ENCODE data around the gene LRRC4C.

Gene LRRC4C

DNA sequence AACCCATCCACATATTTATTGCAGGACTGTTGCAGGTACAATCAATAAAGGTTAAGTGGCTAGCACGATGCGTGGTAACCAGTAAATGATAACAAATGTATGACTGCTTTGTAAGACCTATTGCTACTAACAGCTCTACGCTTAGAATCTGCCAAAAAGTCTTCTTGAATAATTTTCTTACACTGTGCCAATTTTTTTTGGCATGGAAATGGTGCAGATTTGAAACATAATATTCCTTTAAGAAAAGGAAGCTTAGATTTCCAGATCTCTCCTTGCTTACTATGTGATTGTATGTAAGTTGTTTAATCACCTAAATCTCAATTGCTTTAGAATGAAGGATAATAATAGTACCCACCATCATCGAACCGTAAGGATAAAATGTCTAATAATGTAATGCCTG is 192.0 kb downstream of the LRRC4C start:
- in situ Hi-C loops (cut with MboI; ENCODE audit: low sequenced_read_pairs), result no loop called here

- in situ Hi-C loops (cut with MboI; ENCODE audit: low sequenced_read_pairs), result no loop called here
These were observed 203.4 kb downstream of the LRRC4C start for GRCh38 chr11:41256041-41256440.

DNA sequence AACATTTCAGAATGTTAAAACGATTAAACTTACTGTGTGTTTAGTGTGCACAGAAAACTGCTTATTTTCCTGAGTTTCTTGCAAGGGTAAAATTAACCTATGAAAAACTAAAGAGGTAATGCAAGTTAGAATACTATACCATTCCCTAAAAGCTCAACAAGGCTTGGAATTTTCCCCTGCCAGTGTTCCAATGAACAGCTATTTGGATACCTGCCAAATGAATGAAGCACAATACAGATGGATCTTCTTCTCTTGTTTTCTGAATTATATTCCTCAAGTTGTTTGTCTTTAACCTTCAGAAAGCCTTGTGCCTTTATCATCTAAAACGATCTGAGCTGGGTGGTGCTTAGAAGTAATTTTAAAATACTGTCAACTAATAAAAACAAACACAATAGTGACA is 204.5 kb downstream of the LRRC4C start:
- in situ Hi-C loops (cut with MboI; ENCODE audit: low sequenced_read_pairs), result no loop called here

DNA sequence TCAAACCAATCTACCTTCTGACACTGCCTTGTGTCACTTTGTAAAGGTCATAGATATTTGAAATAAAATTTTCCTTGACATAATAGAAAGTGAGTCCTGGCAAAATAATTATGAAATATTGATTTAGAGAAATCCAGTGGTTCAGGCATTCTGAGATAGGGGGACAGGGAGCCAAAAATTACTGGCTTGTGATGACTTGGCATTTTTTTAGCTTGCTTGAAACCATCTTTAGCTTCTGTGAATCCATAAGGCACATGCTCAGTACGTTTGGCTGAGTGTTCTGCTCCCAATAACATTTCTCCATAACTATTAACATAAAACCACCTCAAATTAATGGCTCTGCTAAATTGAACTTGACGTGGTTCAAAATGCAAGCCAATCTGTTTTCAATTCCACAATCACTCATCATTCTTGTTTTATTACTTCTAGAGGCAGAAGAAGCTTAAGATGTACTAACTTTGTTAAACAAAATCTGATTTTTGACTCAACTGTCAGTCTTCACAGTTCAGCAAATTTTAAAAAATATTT is 209.0 kb downstream of the LRRC4C start:
- in situ Hi-C loops (cut with MboI; ENCODE audit: low sequenced_read_pairs), result no loop called here

DNA sequence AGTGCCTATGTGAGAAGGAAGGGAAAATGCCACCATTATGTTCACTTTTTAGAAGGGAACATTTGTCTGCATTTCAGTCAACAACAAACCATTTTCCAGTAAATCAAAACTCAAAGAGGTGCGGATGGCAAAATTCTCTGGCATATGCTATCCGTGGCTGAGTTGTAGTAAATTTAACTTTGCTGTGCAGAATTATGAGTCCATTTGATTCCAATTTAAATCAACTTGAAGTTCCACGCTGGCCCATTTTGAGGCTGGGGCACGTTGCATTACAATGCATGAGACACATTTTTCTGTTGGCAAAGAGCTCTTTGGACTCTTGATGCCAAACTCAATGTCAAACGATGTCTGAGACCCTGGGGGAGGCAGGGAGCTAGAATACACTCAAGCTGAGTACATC is 211.8 kb downstream of the LRRC4C start:
- in situ Hi-C loops (cut with MboI; ENCODE audit: low sequenced_read_pairs), result no loop called here

DNA sequence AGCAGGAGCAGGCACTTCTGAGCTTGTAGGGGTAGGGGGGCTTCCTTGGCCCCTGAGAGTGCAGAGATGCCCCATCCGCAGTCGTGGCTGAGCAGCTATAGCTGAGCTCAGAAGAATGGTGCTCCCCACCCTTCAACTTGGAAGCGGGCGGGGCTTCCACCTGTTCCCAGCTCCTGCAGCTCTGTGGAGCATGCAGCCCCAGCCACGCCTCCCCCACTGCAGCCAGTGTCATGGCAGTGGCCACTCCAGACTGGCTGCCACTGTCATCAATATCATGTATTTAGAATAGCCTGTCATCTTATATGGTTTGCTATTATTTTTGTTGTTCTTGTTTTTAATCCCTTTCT is 213.1 kb downstream of the LRRC4C start:
- in situ Hi-C loops (cut with MboI; ENCODE audit: low sequenced_read_pairs), result no loop called here

DNA sequence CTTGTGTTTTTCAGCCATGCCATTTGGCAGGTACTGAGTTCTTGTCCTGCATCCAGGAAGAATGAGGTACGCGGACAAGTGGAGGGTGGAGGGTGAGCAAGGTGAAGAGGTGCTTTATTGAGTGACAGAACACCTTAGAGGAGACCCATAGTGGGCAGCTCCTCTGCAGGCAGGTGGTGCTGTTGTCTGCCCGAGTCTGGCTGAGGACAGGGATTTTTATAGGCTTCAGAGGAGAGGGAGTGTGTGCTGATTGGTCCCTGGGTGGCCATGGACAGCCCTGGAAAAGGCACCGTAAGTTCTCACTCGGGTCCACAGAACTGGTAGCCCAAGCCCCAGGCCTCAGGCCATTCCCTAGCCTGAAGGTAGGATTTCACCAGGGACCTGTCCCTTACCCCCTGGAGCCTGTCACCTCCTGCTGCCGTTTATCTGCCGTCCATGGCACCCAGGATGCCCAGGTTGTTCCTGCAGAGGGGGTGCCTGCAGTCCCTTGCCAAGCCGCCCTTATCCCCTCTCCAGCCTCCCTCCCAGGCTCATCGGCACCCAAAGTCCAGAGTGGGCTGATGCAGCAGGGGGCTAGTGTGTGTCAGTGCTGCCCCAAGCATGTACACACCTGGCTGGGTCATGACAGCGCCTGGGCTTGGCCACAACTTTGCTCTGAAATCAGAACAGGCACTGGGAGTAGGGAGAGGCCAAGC is 213.6 kb downstream of the LRRC4C start:
- in situ Hi-C loops (cut with MboI; ENCODE audit: low sequenced_read_pairs), result no loop called here

DNA sequence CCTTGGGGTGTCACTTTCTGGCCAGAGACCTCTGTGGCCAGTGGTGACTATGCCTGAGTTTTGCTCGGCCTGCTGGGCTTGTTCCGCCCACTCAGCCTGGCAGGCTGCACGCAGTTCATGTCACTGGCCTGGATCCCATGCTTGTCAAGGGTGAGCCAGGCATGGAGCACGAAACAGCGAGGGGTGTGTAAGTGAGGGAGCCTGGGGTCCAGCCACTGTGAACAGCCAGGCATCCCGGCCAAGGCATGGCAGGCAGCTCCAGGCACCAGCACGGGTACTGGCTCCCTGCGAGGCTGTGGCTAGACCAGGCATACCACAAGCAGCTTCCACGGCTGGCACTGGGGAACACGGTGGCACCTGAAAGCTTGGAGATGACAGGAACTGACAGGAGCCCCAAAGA is 214.3 kb downstream of the LRRC4C start:
- in situ Hi-C loops (cut with MboI; ENCODE audit: low sequenced_read_pairs), result no loop called here

DNA sequence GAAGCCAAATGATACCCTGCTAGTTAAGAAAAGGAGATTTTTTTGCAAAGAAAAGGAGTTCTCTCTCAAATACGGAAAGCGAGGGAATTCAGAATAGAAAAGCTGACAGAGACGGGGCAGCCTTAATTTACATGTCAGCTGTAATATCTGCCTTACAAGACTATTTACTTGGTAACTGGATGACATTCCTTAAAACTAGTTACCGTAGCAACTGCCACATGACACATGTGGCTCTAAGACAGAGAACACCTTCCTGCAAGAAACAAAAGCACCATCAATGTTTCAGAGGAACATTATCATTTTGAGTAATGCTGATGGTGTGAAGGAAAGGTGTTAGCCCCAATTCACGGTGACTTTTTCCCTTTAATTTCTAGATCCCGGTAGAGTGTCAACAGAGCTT is 222.1 kb downstream of the LRRC4C start:
- in situ Hi-C loops (cut with MboI; ENCODE audit: low sequenced_read_pairs), result no loop called here

DNA sequence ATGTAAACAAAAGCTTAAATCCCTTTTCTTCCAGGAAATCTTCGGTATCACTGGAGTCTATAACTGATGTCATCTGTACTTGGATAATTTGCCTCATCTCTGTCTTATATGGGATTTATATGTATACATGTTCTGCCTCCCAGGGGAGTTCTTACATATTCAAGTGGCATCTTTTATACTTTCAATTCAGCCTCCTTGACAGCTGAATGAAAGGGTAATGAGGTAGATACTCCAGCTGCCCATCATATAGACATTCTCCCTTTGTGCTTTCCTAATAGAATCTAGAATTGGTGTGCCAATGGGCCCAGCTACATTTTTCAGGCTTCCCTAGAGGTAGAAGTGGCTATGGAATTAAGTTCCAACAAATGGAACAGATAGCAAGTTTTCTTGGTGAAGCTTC is 223.8 kb downstream of the LRRC4C start:
- in situ Hi-C loops (cut with MboI; ENCODE audit: low sequenced_read_pairs), result no loop called here

DNA sequence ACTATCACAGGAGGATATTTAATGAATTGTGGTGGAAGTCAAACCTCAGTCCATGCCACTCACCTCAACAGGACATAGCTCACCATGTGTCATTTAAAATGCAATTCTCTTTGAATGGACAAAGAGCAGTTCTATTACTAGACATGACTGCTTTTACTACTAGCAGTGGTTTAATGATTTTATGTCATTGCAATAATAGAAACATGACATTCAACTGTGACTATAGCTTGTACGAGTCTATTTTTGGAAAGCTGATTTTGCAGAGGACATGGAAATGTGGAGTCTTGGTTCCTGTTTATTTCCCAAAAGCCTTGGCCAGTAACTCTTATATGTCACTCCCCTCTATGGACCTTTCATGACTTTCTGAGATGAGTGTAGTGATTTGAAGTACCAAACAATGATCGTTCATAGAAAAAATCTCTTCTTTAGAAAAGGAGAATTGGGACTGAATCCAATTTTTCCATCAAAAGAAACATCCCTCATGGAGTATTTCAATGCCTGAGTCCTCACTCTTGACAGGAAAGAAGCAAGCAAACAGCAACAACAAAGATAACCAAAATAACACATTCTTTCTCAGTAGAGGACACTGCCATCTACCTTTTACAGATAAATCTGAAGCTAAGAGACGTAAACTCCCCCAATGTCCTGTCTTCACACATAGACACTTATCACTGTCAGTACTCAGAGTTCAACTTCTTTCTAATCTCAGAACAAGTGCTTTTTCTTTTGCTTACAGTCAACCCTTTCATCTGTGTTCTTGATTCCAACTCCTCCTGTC is 233.4 kb downstream of the LRRC4C start:
- in situ Hi-C loops (cut with MboI; ENCODE audit: low sequenced_read_pairs), result no loop called here

DNA sequence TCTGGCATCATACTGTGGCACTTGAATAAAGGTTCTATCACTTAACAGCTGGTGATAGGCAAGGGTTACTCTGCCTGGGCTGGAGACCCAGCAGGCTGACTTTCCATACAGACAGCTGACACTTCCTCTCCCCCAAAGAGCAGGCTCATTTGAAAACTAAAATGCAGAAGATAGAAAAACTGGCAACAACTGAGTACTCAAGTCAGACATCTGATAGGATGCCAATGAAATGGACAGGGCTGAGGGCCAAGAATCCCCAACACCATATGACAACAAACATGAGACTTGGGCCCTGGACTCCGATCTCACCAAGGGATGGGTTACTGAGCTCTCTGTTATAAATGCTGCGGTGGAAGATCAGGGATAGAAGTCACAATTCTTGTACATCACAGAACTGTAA is 237.2 kb downstream of the LRRC4C start:
- in situ Hi-C loops (cut with MboI; ENCODE audit: low sequenced_read_pairs), result no loop called here

DNA sequence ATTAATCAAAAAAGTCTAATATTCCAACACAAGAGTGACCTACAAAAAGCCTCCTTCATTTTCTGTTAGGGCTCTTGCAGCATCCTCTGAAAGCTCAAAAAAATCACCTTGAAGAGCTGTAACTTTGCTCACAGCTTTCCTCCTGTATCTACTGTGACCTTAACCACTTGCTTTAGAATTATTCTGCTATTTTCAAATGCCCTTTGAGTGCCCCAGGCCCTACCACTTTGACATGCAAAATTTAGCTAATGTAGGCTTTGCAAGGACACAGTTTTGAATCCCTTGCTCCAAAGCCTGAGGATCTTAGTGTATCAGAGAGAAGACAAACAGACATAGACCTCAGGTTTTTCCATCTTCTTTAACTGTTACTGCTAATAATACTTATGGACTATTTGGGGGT is 253.1 kb downstream of the LRRC4C start:
- in situ Hi-C loops (cut with MboI; ENCODE audit: low sequenced_read_pairs), result no loop called here

DNA sequence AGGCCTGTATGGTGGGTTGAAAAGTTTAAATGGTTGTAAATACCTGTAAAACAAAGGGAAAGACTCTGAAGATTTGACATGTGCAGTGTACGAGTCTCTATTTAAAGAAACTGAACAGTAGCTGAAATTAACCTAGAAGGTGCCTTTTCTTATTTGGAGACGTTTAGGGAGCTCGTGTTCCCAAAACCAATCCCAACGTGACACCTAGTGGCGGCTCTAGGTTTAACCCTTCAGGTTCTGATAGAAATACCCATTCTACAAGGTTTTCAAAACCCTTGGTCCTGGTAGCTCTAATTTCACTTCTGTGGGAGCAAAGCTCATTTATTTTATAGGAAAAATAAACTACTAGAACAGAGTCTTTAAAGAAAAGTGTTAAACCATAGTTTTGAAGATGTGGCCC is 258.3 kb downstream of the LRRC4C start:
- in situ Hi-C loops (cut with MboI; ENCODE audit: low sequenced_read_pairs), result no loop called here

DNA sequence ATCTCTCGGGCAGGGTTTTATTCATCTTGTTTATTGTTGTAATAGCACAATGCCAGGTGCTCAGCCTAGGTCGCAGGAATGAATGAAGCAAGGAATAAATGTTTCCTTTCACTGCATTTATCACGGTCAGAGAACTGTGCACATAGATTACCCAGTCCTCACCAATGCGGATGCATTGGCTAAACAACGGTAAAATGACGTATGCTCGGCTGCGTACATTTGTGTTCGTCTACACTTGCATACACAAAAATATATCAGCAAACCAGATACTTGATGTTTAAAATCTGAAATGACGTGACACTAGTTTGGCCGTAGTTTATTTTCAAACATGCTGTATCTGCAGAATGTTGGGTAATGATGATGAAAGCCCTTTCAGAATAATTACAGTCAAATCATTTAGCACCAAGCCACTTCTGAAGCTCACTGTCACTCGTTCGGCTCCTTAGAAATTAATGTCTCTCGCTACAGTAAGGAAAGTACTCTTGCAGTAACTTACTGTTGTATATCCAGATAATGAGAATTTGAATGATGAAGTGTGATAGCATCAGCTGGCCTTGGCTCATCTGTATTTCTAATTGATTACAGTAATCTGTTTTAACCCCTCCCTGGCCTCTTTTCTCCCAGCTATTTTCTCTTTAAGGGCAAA is 268.9 kb downstream of the LRRC4C start:
- in situ Hi-C loops (cut with MboI; ENCODE audit: low sequenced_read_pairs), result no loop called here

DNA sequence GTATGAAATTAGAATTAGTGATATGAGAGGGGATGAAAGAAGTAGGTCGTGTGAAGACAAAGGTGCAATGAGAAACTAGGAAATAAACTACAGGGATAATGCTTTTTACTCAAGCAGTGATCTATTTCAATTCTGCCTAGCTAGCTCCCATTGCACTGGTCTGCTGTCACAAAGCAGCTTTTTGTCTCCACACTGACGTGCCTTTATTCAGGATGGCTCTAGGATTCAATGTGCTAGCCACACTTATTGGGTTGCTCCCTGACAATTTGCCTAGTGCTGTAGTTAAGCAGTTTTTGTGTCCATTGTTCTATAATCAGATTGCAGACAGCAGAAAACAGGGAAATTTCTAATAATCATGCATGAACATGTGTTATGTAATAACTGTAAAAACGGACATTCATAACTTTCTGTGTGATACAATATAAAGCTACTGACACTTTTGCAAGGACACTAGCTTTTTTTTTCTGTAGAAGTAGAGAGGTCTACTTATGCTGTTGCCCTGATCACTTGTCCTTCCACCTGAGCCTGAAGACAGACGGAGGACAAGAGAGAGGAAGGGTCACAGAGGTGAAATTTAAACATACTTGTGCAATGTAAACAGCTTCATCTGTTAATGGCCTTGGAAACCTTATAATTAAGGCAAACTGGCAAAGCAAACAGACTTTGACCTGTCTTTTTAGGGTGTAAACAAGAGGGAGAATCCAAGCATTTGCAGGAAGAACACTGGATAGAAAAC is 269.6 kb downstream of the LRRC4C start:
- in situ Hi-C loops (cut with MboI; ENCODE audit: low sequenced_read_pairs), result no loop called here

DNA sequence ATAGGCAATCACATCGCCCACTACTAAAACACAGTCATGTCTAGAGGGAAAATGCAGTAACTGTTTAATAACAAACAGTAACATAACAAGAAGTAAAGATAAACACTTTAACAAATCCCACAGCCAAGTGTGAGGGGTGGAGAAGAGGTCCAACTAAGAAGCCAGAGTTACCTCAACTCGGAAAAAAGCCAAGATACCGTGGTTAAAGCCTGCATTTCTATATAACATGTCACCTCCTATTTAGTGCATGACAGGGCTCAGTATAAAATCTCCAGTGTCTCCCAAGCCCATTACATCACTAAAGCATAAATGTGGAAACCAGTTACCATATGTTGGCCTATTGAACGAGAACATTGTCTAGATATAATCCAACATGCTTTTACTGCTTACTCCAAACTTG is 281.7 kb downstream of the LRRC4C start:
- in situ Hi-C loops (cut with MboI; ENCODE audit: low sequenced_read_pairs), result no loop called here

DNA sequence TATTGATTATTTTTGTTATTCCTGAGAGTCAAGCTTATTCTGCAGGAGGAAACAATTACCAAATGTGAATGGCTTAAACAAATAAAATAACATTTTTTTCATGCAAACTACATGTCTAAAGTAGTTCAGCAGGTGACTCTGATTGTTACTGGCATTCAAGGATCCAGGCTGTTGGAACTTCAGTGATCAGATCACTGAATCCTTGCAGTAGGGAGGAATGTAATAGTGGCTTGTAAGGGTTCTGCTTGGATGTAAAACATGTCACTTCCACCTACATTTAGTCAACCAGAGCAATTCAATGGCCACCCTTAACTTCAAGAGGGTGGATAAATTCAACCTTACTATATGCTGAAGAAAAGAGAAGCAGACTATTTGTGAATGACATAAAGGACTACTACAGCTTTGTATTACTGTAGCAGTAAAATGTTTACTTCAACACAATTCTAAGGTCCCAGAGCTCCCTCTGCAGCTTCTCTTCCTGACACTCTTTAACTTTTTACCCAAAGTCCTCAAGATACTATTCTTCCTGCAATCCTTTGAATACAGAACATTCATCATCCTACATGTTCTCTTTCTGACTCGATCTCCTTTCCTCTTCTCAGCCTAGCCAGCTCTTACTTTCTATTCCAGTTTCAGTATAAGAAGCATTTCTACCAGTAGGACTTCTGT is 284.0 kb downstream of the LRRC4C start:
- in situ Hi-C loops (cut with MboI; ENCODE audit: low sequenced_read_pairs), result no loop called here

GRCh38 chr11:41146326-41146725 is 313.1 kb downstream of the LRRC4C start:
- in situ Hi-C loops (cut with MboI; ENCODE audit: low sequenced_read_pairs), result no loop called here

GRCh38 chr11:41145420-41145819 is 314.0 kb downstream of the LRRC4C start:
- in situ Hi-C loops (cut with MboI; ENCODE audit: low sequenced_read_pairs), result no loop called here

GRCh38 chr11:41134971-41135370 is 324.5 kb downstream of the LRRC4C start:
- in situ Hi-C loops (cut with MboI; ENCODE audit: low sequenced_read_pairs), result no loop called here

Data from hTERT RPE-1 (cell line).